Left renal cortex interstitium (tissue), 4 donors: Measurements from ENCODE around the gene ZNF664. TPM values are rescaled to one million over a fixed set of nuclear protein-coding genes. Genes with fewer than 3 reads are reported as not detected.
A peak's percentile ranks its signal among the peaks of the same experiment; 100 is the strongest.

Experiments
- DNase-seq, 4 donors: peaks; one replicate each; pipeline ENCODE4 v3.0.0-alpha.2; 2013; ENCODE audit warnings: low read depth in 4 of 4, low spot score in 2 of 4, missing footprints in 1 of 4
- polyA plus RNA-seq, 4 donors: library from polyadenylated mRNA; unstranded; fragments of 120-200 nt; gene quantifications; one replicate each; pipeline ENCODE4 v1.2.1, GENCODE V29; 2013; ENCODE audit not compliant: insufficient read length in 4 of 4

Gene ZNF664
- polyA plus RNA-seq, 4 donors = 158 to 180 (median 163) TPM

- DNase-seq = no peak
Observed at GRCh38 chr12:124046456-124046740, 73.4 kb downstream of the ZNF664 start.

- no peak for DNase-seq
Observed at GRCh38 chr12:124047045-124047566, 74.1 kb downstream of the ZNF664 start.

- DNase-seq = no peak
Observed at GRCh38 chr12:124049451-124050094, 76.6 kb downstream of the ZNF664 start.

- peak in 2 of 4 donors; percentile 67 to 74 for DNase-seq
Observed at GRCh38 chr12:124053851-124054250, 80.8 kb downstream of the ZNF664 start.

DNA sequence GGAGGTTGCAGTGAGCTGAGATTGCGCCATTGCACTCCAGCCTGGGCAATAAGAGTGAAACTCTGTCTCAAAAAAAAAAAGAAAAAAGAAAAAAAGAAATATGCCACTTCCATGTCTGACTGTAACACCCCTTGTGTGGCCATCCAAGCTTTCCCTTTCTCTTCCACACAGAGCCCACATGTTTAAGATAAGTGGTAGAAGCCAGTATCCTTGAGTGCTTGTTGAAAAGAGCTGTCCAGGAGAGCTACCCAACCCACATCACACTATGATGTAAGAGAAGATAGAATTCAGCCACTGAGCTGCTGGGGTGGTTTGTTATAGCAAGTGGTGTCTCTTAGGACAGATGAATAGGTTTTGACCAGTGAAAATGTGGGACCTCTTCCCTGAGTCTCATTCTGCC lies 82.1 kb downstream of the ZNF664 start:
- no peak for DNase-seq

DNA sequence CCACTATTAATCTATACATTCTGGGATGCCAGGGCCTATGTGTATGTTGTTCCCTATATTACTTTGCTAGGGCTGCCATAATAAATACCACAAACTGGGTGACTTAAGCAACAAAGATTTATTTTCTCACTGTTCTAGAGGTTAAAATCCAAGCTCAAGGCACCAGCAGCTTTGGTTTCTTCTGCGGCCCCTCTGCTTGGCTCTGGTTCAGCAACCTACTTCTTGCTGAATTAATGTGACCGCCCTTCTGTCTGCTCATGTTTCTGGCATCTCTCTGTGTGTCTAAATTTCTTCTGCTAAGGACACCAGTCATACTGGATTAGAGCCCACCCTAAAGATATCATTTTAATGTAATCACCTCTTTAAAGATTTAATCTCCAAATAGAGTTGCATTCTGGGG lies 84.7 kb downstream of the ZNF664 start:
- peak in 1 of 4 donors; percentile 27 for DNase-seq

DNA sequence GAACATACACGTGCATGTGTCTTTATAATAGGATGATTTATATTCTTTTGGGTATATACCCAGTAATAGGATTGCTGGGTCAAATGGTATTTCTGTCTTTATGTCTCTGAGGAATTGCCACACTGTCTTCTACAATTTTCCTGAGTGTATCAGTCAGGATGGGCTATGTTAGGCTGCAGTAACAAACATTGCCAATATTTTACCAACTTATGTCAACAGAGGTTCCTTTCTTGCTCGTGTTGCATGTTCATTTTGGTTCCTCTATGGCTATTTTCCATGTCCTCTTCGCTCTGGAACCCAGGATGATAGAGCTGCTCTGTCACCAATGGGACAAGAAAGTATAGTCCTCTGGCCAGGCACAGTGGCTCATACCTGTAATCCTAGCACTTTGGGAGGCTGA lies 86.7 kb downstream of the ZNF664 start:
- DNase-seq = no peak

Other genes starting within 250 kb of the ZNF664 start
- 1 to 10 TPM; 4.1 to 7.3 (median 5.3) TPM for gene DNAH10, start 210.9 kb upstream of the ZNF664 start, polyA plus RNA-seq
- 10 to 100 TPM; 40.8 to 58.6 (median 48.9) TPM for gene CCDC92, start 384 bp upstream of the ZNF664 start, polyA plus RNA-seq